K562 (cell line): ENCODE results near the gene SMNDC1. TPM values are rescaled to one million over a fixed set of nuclear protein-coding genes. Genes with fewer than 3 reads are reported as not detected.

Experiments used
- ATAC-seq: fragments of 200-7000 bp; cut with Tn5 transposase; 3 replicates; pipeline ENCODE4 v1.9.1; 2020; ENCODE audit warnings: moderate library complexity
- BruUV-seq: library from RNA; stranded (reverse); fragments of 400-500 nt; replicated peaks from 2 replicates; lab custom pipeline; 2021; lab: Mats Ljungman, UMichigan
- CTCF ChIA-PET: fragments of 300-600 bp; formaldehyde crosslinking; extraction: SDS; loops from one replicate; lab custom pipeline; 2021; ENCODE audit warnings: low intra/inter-chr PET ratio; lab: Yijun Ruan, JAX
- POLR2A ChIA-PET: fragments of 300-600, 350-650 bp; sonication (Branson Sonifier 250); formaldehyde crosslinking; extraction: SDS; loops from one replicate; lab custom pipeline; 2021; ENCODE audit warnings: antibody characterized with exemption, inconsistent platforms; lab: Yijun Ruan, JAX
- DNase-seq, 4 experiments: peaks; one replicate each; pipeline versions ENCODE4 v3.0.0 to v3.0.0-alpha.2; 2011 to 2018; ENCODE audit warnings: low spot score in 3 of 4, mixed read lengths in 3 of 4; ENCODE audit errors: extremely low read depth in 1 of 4
- FAIRE-seq: peaks from 2 replicates; lab custom pipeline; 2011; peaks lifted over from hg19 to GRCh38; lab: Jason Lieb, UNC
- H2AFZ ChIP-seq: 2 replicates; pipeline ENCODE4 v1.6.0; 2011; ENCODE audit warnings: low read depth, low read length, control low read depth, inconsistent platforms
- H3K27ac ChIP-seq: fragments of 200-600 bp; 3 replicates; pipeline ENCODE4 v1.8.0; 2011; ENCODE audit warnings: low read depth, mild to moderate bottlenecking, control low read depth, inconsistent platforms, low read length, moderate library complexity, mixed read lengths; ENCODE audit errors: extremely low read depth
- H3K27me3 ChIP-seq, 2 experiments: fragments of 300-600 bp in 1 of 2; 2 replicates in 1 of 2; 3 replicates in 1 of 2; pipeline versions ENCODE4 v1.6.0 to v1.8.0; 2011; ENCODE audit warnings: inconsistent platforms in 2 of 2, low read length in 2 of 2, mild to moderate bottlenecking in 1 of 2, mixed read lengths in 1 of 2, moderate library complexity in 1 of 2; ENCODE audit not compliant: control insufficient read depth in 2 of 2, insufficient read depth in 2 of 2
- H3K36me3 ChIP-seq: fragments of 300-600 bp; 3 replicates; pipeline ENCODE4 v1.8.0; 2011; ENCODE audit warnings: mild to moderate bottlenecking, low read length, inconsistent platforms; ENCODE audit not compliant: control insufficient read depth, insufficient read depth
- H3K4me1 ChIP-seq, 2 experiments: fragments of 200-600 bp in 1 of 2; replicated peaks in 1 of 2; 2 replicates in 1 of 2; 3 replicates in 1 of 2; pipeline versions ENCODE4 v1.5.1 to v1.8.0; 2011; ENCODE audit warnings: inconsistent platforms in 2 of 2, low read length in 2 of 2, mild to moderate bottlenecking in 1 of 2, mixed read lengths in 1 of 2, moderate library complexity in 1 of 2; ENCODE audit not compliant: control insufficient read depth in 2 of 2, insufficient read depth in 2 of 2
- H3K4me2 ChIP-seq: 2 replicates; pipeline ENCODE4 v1.6.1; 2011; ENCODE audit warnings: low read length, control low read depth, inconsistent platforms, mixed read lengths; ENCODE audit not compliant: insufficient read depth
- H3K4me3 ChIP-seq: fragments of 200-600 bp; sonication (generic), shearing (Covaris generic); 2 replicates; pipeline ENCODE4 v1.5.1; 2016; ENCODE audit warnings: control low read depth, inconsistent platforms
- H3K79me2 ChIP-seq: fragments of 200-600 bp; 3 replicates; pipeline ENCODE4 v1.8.0; 2011; ENCODE audit warnings: low read length, inconsistent platforms; ENCODE audit not compliant: control insufficient read depth, insufficient read depth
- H3K9ac ChIP-seq, 2 experiments: 2 replicates each; pipeline versions ENCODE4 v1.6.0 to v1.6.1; 2011; ENCODE audit warnings: low read depth in 2 of 2, low read length in 2 of 2, control low read depth in 1 of 2, inconsistent platforms in 1 of 2, mild to moderate bottlenecking in 1 of 2, mixed read lengths in 1 of 2; ENCODE audit not compliant: insufficient read depth in 1 of 2
- H3K9me1 ChIP-seq: one replicate; pipeline ENCODE4 v1.6.0; 2011; ENCODE audit warnings: inconsistent platforms, mild to moderate bottlenecking, low read length, moderate library complexity; ENCODE audit not compliant: control insufficient read depth, insufficient read depth
- H3K9me3 ChIP-seq: replicated peaks from 2 replicates; pipeline ENCODE4 v1.5.1; 2011; ENCODE audit warnings: low read depth, low read length, inconsistent platforms; ENCODE audit not compliant: control insufficient read depth, insufficient read depth
- H4K20me1 ChIP-seq: replicated peaks from 2 replicates; pipeline ENCODE4 v1.6.1; 2011; ENCODE audit warnings: low read length, inconsistent platforms, mixed read lengths; ENCODE audit not compliant: control insufficient read depth, insufficient read depth
- CLOCK ChIP-seq: fragments of 250-450 bp; sonication (Bioruptor Pico); IDR thresholded peaks from 2 replicates; pipeline ENCODE4 v1.4.0; 2020; ENCODE audit warnings: mild to moderate bottlenecking, moderate library complexity, borderline replicate concordance
- KDM1A ChIP-seq, 2 experiments: fragments of 450-650 bp; IDR thresholded peaks; 2 replicates each; pipeline ENCODE4 v1.6.1; 2016; ENCODE audit warnings: mild to moderate bottlenecking in 2 of 2
- LCOR ChIP-seq: sonication (generic); formaldehyde crosslinking; IDR thresholded peaks from 2 replicates; pipeline ENCODE4 v1.8.0; 2022; ENCODE audit warnings: mild to moderate bottlenecking, missing genetic modification reagents
- MCM3 ChIP-seq: fragments of 450-650 bp; IDR thresholded peaks from 2 replicates; pipeline ENCODE4 v1.6.1; 2016
- POLR2A ChIP-seq: fragments of 450-650 bp; conservative IDR thresholded peaks from 2 replicates; pipeline ENCODE4 v1.6.1; 2016
- RB1 ChIP-seq: fragments of 450-650 bp; IDR thresholded peaks from 2 replicates; pipeline ENCODE4 v1.6.1; 2017; ENCODE audit warnings: low read depth, mild to moderate bottlenecking
- RREB1 ChIP-seq: fragments of 250-450 bp; sonication (Bioruptor Pico); IDR thresholded peaks from 2 replicates; pipeline ENCODE4 v1.4.0; 2020
- TGIF2 ChIP-seq: sonication (generic); formaldehyde crosslinking; IDR thresholded peaks from 2 replicates; pipeline ENCODE4 v1.8.1; 2022; ENCODE audit warnings: mild to moderate bottlenecking, missing genetic modification reagents, moderate library complexity
- ZNF507 ChIP-seq: conservative IDR thresholded peaks from 2 replicates; pipeline ENCODE4 v1.6.1; 2017; ENCODE audit warnings: missing genetic modification characterization, missing compliant biosample characterization
- WGBS: fragments of 100-300 bp; shearing (Covaris generic); methylation state at CpG from one replicate; pipeline ENCODE4 v1.1.6; 2016; ENCODE audit warnings: low coverage, mixed read lengths; ENCODE audit not compliant: insufficient coverage; ENCODE audit errors: missing lambda C conversion rate; 5-methylcytosine and 5-hydroxymethylcytosine counted together
- in situ Hi-C: fragments of 300-500 bp; cut with MboI; formaldehyde crosslinking; loops from 4 replicates; pipeline ENCODE4 v1.15.0; 2018; ENCODE audit warnings: inconsistent platforms, mixed read lengths
- intact Hi-C: fragments of 100-400 bp; cut with micrococcal nuclease; formaldehyde crosslinking; loops from 2 replicates; pipeline ENCODE4 v1.14.2; 2022
- polyA plus RNA-seq, 8 experiments: library from polyadenylated mRNA; depleted of rRNA in 4 of 8; stranded (reverse) in 5 of 8; unstranded in 3 of 8; fragments of >200 nt; fragmentation: Nextera tagmentation in 2 of 8; fragmentation: Illumina TruSeq in 1 of 8; extraction: Ambion mirVana in 2 of 8; extraction: Trizol in 1 of 8; gene quantifications; 2 replicates each; pipeline versions ENCODE4 v1.2.1 to v1.2.3, GENCODE V29; 2011 to 2014; ENCODE audit warnings: inconsistent platforms in 1 of 8, missing spikeins in 1 of 8
- total RNA-seq, 7 experiments: library from RNA; depleted of rRNA in 6 of 7; stranded (reverse); fragments of >200 nt in 6 of 7; fragmentation: Illumina TruSeq in 2 of 7; extraction: Trizol in 2 of 7; gene quantifications; 2 replicates each; pipeline versions ENCODE4 v1.2.1 to v1.2.3, GENCODE V29; 2011 to 2021; ENCODE audit warnings: low replicate concordance in 1 of 7

Gene SMNDC1
- total and polyA plus RNA-seq, 9 of the 15 experiments (the other 6 are each of a cell fraction or from before 2014, with no cell fraction given) = 6.8 to 35.8 (median 12.3) TPM

- Histone ChIP-seq H3K27ac (no peak overlapping the region), H3K79me2 (no peaks in the 10 kb centered on the region; the same call in 2 of the 3 replicates), H3K4me3 (no peak overlapping the region), H3K4me2 (no peak overlapping the region), H3K27me3 (no peaks in the 10 kb centered on the region), H3K9me1 (no peaks in the 10 kb centered on the region), H3K36me3 (peaks cover 15% of the 10 kb centered on the region; the same call in 2 of the 3 replicates), H4K20me1 (0 out of 2 replicates have a peak, but pooled peaks cover 3% of the 10 kb centered on the region), H2AFZ (no peak overlapping the region), H3K4me1 (peaks cover 0 to 13% of the 10 kb centered on the region in 2 experiments; a peak in 3 of 5 replicates), H3K9ac (no peak overlapping the region), H3K9me3 (no peaks in the 10 kb centered on the region)
- BruUV-seq = no TSS peak
- CTCF ChIA-PET = interaction anchor here (1.2 to 1.9 kb wide), 2 partner anchors 73 to 141 kb away, joined by 3 to 40 read pairs; no protein-coding TSS in a partner anchor
- intact Hi-C loops = loop anchor here (1.0 to 5.0 kb wide), 5 partner anchors 36 to 394 kb away; no protein-coding TSS in a partner anchor
- POLR2A ChIA-PET = no interaction called here
- WGBS = 63% methylated on average over 6 of the region's 7 CpGs
- in situ Hi-C loops = no loop called here
- ATAC-seq (no peak), DNase-seq (no peak), FAIRE-seq (no peak)
- TF ChIP-seq KDM1A (IDR thresholded peaks at IDR 0.05) = no peak
- no peak for TF ChIP-seq MCM3
- no peak for TF ChIP-seq CLOCK (CRISPR knock-in tag)
- TF ChIP-seq RREB1 = no peak
- no peak for TF ChIP-seq POLR2A
- no peak for TF ChIP-seq RB1
- no peak for TF ChIP-seq LCOR (CRISPR knock-in tag)
- TF ChIP-seq TGIF2 (CRISPR knock-in tag) = no peak
- TF ChIP-seq ZNF507 = no peak
Measured at GRCh38 chr10:110278562-110279406, 25.9 kb downstream of the SMNDC1 start.
